ENCODE measurements around the gene TRAPPC3. TPM values are rescaled to one million over a fixed set of nuclear protein-coding genes. Genes with fewer than 3 reads are reported as not detected.

Gene TRAPPC3
- total RNA-seq, 1 donor from 2014 or later = 63.6 TPM

- intact Hi-C loops (cut with micrococcal nuclease) = loop anchor here (5.0 kb wide), 1 partner anchor 152 kb away; the partner anchor contains the start of gene SH3D21
Measured at GRCh38 chr1:36154765-36155407, 5.6 kb upstream of the TRAPPC3 start.

- intact Hi-C loops (cut with micrococcal nuclease) = no loop called here
Measured at GRCh38 chr1:36154335-36154734, 5.0 kb upstream of the TRAPPC3 start.

- intact Hi-C loops (cut with micrococcal nuclease) = no loop called here
Measured at GRCh38 chr1:36153476-36153875, 4.2 kb upstream of the TRAPPC3 start.

GRCh38 chr1:36151845-36152203 is 2.5 kb upstream of the TRAPPC3 start:
- intact Hi-C loops (cut with micrococcal nuclease) = no loop called here

GRCh38 chr1:36151134-36151844 is 2.0 kb upstream of the TRAPPC3 start:
- intact Hi-C loops (cut with micrococcal nuclease) = no loop called here

- intact Hi-C loops (cut with micrococcal nuclease) = no loop called here
Measured at GRCh38 chr1:36150296-36151133, 1.2 kb upstream of the TRAPPC3 start.

GRCh38 chr1:36149973-36150295 is 648 bp upstream of the TRAPPC3 start:
- intact Hi-C loops (cut with micrococcal nuclease) = loop anchor here (1.0 to 10.0 kb wide), 11 partner anchors 12 to 1865 kb away; partner anchors contain the start of genes ADPRS, AGO3, CDCA8 and THRAP3

GRCh38 chr1:36148821-36149236 is 457 bp downstream of the TRAPPC3 start:
- intact Hi-C loops (cut with micrococcal nuclease) = loop anchor here (1.0 to 10.0 kb wide), 11 partner anchors 13 to 1866 kb away; partner anchors contain the start of genes ADPRS, AGO3, CDCA8 and THRAP3

GRCh38 chr1:36144413-36144812 is 4.9 kb downstream of the TRAPPC3 start:
- intact Hi-C loops (cut with micrococcal nuclease) = loop anchor here (10.0 kb wide), 1 partner anchor 1870 kb away; the partner anchor contains the start of gene UTP11

GRCh38 chr1:36143424-36143823 is 5.9 kb downstream of the TRAPPC3 start:
- intact Hi-C loops (cut with micrococcal nuclease) = loop anchor here (10.0 kb wide), 1 partner anchor 1871 kb away; the partner anchor contains the start of gene UTP11

- intact Hi-C loops (cut with micrococcal nuclease) = loop anchor here (10.0 kb wide), 1 partner anchor 1873 kb away; the partner anchor contains the start of gene UTP11
Measured at GRCh38 chr1:36142121-36142520, 7.2 kb downstream of the TRAPPC3 start.

GRCh38 chr1:36139521-36139920 is 9.8 kb downstream of the TRAPPC3 start:
- intact Hi-C loops (cut with micrococcal nuclease) = no loop called here

GRCh38 chr1:36137776-36138175 is 11.5 kb downstream of the TRAPPC3 start:
- intact Hi-C loops (cut with micrococcal nuclease) = no loop called here

GRCh38 chr1:36137226-36137625 is 12.1 kb downstream of the TRAPPC3 start:
- intact Hi-C loops (cut with micrococcal nuclease) = no loop called here

- intact Hi-C loops (cut with micrococcal nuclease) = no loop called here
Measured at GRCh38 chr1:36136535-36136934, 12.8 kb downstream of the TRAPPC3 start.

GRCh38 chr1:36135796-36136195 is 13.5 kb downstream of the TRAPPC3 start:
- intact Hi-C loops (cut with micrococcal nuclease) = no loop called here

GRCh38 chr1:36135330-36135667 is 14.0 kb downstream of the TRAPPC3 start:
- intact Hi-C loops (cut with micrococcal nuclease) = no loop called here

- intact Hi-C loops (cut with micrococcal nuclease) = loop anchor here (1.0 kb wide), 1 partner anchor 35 kb away; no protein-coding TSS in a partner anchor
Measured at GRCh38 chr1:36134505-36135329, 14.6 kb downstream of the TRAPPC3 start.

GRCh38 chr1:36134031-36134430 is 15.3 kb downstream of the TRAPPC3 start:
- intact Hi-C loops (cut with micrococcal nuclease) = loop anchor here (1.0 kb wide), 1 partner anchor 35 kb away; no protein-coding TSS in a partner anchor

GRCh38 chr1:36133484-36133883 is 15.8 kb downstream of the TRAPPC3 start:
- intact Hi-C loops (cut with micrococcal nuclease) = no loop called here

- intact Hi-C loops (cut with micrococcal nuclease) = no loop called here
Measured at GRCh38 chr1:36132029-36132428, 17.3 kb downstream of the TRAPPC3 start.

All from T-helper 2 cell treated with Interferon-gamma antibody and Interleukin-4, amounts not matched to agents 100 ng/mL and 5 ng/mL, for 36 hours (primary cell).